Fibroblast of villous mesenchyme (primary cell): ENCODE results near the gene ARHGEF9. TPM values are rescaled to one million over a fixed set of nuclear protein-coding genes. Genes with fewer than 3 reads are reported as not detected.
A peak's percentile ranks its signal among the peaks of the same experiment; 100 is the strongest.
"Not testable (repeated sequence)": the region's sequence is repeated elsewhere in the genome, so short reads cannot be mapped to it uniquely, and the experiment has no call there.

ENCODE experiments used
- DNase-seq: peaks from one replicate; pipeline ENCODE4 v3.0.0-alpha.2; 2010; ENCODE audit warnings: low read depth
- H3K4me3 ChIP-seq: 2 replicates; pipeline ENCODE4 v1.5.1; 2011; ENCODE audit warnings: low read depth, mild to moderate bottlenecking, low read length
- small RNA-seq: library from RNA; depleted of rRNA; stranded (forward); fragments of <200 nt; gene quantifications from one replicate; pipeline ENCODE3, GENCODE V24; 2012
- total RNA-seq: library from RNA; depleted of rRNA; stranded (reverse); fragments of >200 nt; gene quantifications from 2 replicates; pipeline ENCODE4 v1.2.3, GENCODE V29; 2012
- TF ChIP-seq, protein P1 (sequence below): IDR thresholded peaks from 2 replicates; pipeline ENCODE4 v1.5.1; 2012; ENCODE audit warnings: low read depth, mild to moderate bottlenecking, low read length; ENCODE audit not compliant: insufficient read depth

ARHGEF9 gene
- total RNA-seq, 1 donor, result 10.8 TPM

DNA sequence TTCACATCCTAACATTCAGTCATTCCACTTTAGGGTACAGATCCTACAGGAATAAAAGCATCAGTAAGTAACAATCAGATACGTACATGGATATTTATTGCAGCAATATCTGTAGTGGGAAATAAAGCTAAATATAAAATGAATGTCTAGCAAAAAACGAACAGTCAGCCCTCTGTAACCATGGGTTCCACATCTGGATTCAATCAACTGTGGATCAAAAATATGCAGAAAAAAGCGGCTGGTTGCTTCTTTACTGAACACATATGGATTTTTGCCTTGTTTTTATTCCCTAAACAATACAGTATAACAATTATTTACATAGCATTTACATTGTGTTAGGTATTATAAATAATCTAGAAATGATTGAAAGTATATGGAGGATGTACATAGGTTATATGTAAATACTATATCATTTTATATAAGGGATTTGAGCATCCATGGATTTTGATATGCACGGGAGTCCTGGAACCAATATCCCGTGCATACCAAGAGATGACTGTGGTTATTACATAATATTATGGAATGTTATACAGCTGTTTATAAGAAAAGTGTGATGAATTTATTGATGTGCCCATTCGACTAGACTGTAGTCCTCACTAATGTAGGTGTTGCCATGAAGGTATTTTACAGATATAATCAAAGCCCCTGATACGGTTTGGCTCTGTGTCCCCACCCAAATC lies 132.8 kb downstream of the ARHGEF9 start:
- DNase-seq, result peak; percentile 28
- TF ChIP-seq, protein P1, sequence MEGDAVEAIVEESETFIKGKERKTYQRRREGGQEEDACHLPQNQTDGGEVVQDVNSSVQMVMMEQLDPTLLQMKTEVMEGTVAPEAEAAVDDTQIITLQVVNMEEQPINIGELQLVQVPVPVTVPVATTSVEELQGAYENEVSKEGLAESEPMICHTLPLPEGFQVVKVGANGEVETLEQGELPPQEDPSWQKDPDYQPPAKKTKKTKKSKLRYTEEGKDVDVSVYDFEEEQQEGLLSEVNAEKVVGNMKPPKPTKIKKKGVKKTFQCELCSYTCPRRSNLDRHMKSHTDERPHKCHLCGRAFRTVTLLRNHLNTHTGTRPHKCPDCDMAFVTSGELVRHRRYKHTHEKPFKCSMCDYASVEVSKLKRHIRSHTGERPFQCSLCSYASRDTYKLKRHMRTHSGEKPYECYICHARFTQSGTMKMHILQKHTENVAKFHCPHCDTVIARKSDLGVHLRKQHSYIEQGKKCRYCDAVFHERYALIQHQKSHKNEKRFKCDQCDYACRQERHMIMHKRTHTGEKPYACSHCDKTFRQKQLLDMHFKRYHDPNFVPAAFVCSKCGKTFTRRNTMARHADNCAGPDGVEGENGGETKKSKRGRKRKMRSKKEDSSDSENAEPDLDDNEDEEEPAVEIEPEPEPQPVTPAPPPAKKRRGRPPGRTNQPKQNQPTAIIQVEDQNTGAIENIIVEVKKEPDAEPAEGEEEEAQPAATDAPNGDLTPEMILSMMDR, result no peak
- no peak overlapping the region for H3K4me3 ChIP-seq

DNA sequence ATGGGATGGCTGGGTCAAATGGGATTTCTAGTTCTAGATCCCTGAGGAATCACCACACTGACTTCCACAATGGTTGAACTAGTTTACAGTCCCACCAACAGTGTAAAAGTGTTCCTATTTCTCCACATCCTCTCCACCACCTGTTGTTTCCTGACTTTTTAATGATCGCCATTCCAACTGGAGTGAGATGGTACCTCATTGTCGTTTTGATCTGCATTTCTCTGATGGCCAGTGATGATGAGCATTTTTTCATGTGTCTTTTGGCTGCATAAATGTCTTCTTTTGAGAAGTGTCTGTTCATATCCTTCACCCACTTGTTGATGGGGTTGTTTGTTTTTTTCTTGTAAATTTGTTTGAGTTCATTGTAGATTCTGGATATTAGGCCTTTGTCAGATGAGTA lies 139.3 kb downstream of the ARHGEF9 start:
- DNase-seq, H3K4me3 ChIP-seq: not testable (repeated sequence)

DNA sequence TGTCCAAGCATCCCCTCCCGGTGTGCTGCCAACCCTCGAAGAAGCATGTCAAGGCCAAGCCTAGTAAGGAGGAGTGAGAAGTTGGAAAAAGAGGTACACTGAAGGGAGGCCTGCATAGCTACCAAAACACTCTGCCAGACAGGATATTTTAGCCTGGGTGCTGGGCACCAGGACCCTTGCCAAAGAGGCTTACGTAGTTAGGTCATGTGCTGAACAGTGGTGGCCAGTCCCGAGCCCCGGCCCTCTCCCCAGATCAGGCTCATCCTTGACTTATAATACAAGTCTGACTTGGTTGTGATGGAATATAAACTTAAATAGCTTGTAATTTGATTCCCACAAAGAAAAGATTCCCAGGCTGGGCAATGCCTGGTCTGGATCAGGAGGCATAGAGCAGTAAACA lies 149.3 kb downstream of the ARHGEF9 start:
- no peak for DNase-seq
- TF ChIP-seq, protein P1, result no peak
- H3K4me3 ChIP-seq, result no peak overlapping the region

GRCh38 chrX:63613531-63614028 lies 171.4 kb downstream of the ARHGEF9 start:
- H3K4me3 ChIP-seq, result no peak overlapping the region
- TF ChIP-seq, protein P1, result no peak
- DNase-seq, result no peak

GRCh38 chrX:63585936-63586335 lies 199.1 kb downstream of the ARHGEF9 start:
- DNase-seq, result no peak
- TF ChIP-seq, protein P1, result no peak

More at GRCh38 chrX:63585936-63586335, 199.1 kb downstream of the ARHGEF9 start:
- no peak overlapping the region for H3K4me3 ChIP-seq

Small RNA genes lying within 50 kb of the gene (small RNA-seq; reads per million reads assigned to genes)
- not detected for gene MIR1468
